ENCODE results near the gene IGFBP7.
"Not testable (repeated sequence)": the region's sequence is repeated elsewhere in the genome, so short reads cannot be mapped to it uniquely, and the experiment has no call there.

Gene IGFBP7

DNA sequence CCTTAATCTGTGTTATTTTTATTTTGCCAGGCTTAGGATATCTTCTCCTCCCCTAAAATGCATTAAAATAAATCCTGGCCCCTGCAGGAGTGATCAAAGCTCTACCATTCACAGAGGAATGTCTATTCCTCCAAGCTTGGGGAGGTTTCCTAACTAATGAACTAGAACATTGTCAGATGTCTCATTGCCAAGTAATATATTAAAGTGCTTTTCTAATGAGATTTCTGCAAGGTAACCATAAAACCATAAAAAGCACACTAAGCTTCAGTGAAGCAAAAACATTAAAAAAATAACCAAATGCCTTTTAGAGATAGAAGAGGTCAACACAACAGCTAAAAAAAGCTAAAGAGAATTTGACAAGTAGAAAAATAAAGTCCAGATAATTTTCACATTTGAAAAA is 34.8 kb downstream of the IGFBP7 start:
- no peak for DNase-seq (ENCODE audit: extremely low read depth in 1 of 2, low read depth in 1 of 2)

DNA sequence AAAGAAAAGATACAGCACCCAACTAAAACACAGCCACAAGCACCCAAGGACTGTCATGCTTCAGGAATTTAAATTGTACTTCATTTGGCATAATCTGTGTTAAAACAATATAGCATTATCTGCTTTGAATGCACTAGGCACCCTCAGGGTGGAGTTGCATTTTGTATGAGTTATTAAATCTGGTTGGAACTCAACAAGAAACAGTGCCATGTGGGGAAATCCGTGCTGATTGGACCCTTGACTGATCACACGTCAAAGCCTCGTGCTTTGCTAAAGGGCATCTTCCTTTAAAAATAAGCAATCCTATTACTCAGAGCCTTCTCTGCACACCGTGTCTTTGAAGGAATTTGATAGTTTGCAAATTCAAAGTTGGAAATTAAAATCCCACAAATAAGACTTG is 35.4 kb downstream of the IGFBP7 start:
- DNase-seq (ENCODE audit: extremely low read depth in 1 of 2, low read depth in 1 of 2), result no peak

DNA sequence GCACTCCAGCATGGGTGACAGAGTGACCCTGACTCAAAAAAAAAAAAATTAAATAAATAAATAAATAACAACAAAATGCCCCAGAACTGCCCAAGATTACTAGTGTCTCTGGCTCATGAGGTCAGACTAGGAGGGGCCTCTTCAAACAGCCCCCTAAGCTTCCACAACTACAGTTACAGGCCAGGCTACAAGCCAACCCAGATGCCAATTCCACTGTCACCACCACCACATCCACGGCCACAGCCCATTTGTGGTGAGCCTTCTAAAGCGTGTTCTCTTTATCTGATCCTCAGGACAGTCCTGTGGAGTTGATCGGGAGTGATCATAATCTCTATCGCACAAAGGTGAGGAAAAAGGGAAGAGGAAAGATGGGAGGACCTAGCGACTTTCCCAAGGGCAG is 36.6 kb downstream of the IGFBP7 start:
- DNase-seq (ENCODE audit: extremely low read depth in 1 of 2, low read depth in 1 of 2), result no peak

DNA sequence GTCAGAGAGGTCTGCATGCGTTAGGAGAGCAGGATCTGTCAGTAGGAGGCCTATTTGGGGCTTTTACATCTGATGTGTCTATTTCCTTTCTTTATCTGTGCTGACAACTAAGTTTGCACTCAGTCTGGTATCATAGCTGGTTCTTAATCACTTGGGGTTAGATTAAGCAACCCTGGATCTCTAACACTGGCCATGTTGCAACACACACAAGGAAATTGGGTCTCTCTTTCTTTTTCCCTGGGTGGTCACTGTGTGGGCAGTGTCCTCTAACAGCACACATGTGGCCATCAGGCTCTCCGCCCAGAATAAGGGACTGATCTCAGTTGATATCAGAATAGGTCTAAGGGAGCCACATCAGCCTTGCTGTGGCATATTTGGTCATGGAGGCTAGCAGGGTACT is 38.9 kb downstream of the IGFBP7 start:
- no peak for DNase-seq (ENCODE audit: extremely low read depth in 1 of 2, low read depth in 1 of 2)

DNA sequence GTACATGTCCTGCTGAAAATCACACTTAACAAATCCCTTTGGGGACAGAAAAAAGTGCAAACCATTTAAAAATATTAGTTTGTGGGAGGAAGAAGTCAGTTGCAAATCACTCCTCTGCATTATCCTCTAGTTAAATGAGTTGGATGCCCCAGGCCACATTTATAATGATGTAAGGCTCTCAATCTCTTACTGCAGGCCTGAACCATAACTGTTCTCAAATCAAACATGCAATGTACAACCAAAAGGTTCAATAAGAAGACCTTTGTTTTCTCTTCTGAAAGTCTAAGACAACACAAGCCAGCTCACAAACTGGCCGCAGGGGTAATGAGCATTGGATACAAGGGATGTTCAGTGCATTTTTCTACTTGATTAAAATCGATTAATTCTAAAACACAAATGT is 39.7 kb downstream of the IGFBP7 start:
- no peak for DNase-seq (ENCODE audit: extremely low read depth in 1 of 2, low read depth in 1 of 2)

DNA sequence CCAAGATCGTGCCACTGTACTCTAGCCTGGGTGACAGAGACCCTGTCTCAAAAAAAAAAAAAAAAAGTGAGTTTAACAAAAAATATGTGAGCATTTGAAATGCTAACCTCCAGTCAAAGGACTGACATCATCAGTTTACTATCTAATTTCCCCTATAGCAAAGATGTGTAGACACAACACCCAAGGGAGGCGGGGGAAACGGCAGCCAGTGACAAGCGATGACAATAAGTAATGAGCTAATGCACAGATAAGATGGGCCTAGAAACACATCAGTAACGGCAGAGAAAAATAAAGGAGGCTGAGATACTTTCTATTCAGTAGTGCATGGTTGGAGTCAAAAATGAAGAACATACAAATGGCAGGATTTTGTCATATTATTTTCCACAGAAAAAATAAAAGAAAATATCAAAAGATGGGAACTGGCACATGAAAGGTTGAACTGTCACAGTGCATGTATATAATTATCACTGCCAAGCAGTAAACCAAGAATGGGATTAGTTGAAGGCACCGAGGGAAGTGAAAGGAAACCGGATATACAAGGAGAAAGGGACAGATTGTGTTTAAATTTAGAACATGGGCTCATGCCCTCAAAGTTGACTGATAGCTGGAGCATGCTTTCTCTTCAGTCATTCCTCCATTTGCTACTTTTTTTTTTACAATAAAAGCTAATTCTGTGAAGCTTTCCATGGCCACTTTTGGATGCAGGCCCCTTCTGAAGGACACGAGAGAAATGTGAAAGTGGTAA is 41.8 kb downstream of the IGFBP7 start:
- no peak for DNase-seq (ENCODE audit: extremely low read depth in 1 of 2, low read depth in 1 of 2)

DNA sequence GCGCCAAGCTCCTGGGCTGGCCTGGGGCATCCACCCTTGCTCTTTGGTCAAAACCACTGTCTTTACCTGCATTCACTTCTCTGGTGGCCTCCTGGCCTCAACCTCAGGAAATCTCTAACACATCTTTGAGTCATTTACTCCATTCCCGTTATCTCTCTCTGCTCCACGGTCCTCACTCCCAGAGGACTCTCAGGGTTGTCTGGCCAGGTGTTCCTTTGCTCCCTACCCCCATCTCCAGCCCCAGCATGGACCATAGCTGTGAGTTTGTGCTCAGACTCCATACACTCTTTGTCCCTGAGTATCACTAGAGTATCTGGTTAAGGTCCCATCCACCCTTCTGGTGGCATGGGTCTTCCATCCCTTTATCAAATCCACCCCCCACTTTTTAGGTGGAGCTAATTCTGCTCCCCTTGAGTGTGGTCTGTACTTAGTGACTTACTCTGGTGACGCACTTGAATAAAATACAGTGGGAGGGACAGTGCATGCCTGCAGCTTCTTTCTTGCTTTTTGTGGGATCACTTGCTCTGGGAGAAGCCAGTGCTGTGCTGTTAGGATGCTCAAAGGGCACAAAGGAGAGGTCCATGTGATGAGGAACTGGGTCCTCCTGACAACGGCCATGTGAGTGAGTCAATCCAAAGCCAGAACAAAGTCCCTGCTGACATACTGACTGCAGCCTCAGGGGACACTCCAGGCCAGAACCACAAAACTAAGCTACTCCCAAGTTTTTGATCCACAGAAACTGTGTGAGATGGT is 44.3 kb downstream of the IGFBP7 start:
- DNase-seq (ENCODE audit: extremely low read depth in 1 of 2, low read depth in 1 of 2), result no peak

DNA sequence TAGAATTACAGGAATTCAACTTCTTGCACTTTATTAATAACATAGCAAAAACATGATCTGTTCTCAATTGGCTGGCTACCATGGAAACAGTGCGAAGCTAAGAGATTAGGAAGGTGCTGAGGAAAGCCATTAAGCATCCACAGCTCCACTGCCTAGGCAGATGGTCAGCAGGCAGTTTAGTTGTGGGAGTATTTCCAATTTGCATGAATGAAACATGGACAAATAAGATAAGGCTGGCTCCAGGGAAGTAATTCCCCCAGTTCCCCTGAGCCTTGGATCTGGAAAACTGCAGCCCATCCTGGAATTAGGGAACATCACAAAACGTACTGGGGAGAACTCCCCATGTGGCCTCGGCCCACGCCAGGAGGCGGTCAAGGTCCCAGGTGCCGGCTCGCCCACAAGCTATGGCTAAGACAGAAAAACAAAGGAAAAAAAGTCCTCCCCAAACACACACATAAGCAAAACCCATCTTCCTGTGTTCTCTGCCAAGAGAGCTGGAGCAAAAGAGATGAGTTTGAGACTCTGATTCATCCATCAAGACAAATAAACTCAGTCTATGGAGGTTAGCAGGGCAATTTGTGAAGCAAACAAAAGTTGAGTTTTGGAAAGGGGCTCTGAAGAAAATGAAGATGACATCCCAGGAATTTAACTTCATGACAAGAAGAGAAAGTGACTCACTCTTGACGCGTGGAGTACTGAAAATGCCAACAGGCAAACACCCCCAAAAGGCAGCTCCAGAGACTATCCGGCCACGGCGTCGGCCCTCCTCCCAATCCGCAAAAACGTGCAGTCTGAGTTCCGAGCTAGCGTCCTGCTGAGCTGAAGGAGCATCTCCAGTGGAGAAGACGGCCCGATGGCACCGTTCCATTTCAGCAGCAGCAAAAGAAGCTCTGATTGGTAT is 45.1 kb downstream of the IGFBP7 start:
- no peak for DNase-seq (ENCODE audit: extremely low read depth in 1 of 2, low read depth in 1 of 2)

DNA sequence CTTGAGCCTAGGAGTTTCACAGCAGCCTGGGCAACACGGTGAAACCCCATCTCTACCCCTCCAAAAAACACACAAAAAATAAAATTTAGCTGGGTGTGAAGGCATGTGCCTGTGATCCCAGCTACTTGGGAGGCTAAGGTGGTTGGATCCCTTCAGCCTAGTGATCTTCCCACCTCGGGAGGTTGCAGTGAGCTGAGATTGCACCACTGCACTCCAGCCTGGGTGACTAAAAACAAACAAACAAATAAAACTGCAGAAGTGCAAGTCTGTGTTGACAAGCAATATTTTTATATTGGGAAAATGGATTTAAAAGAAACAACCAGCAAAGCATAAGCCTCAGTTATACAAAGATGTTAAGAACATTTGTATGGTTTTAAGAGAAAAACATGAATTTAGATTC is 46.1 kb downstream of the IGFBP7 start:
- no peak for DNase-seq (ENCODE audit: extremely low read depth in 1 of 2, low read depth in 1 of 2)

DNA sequence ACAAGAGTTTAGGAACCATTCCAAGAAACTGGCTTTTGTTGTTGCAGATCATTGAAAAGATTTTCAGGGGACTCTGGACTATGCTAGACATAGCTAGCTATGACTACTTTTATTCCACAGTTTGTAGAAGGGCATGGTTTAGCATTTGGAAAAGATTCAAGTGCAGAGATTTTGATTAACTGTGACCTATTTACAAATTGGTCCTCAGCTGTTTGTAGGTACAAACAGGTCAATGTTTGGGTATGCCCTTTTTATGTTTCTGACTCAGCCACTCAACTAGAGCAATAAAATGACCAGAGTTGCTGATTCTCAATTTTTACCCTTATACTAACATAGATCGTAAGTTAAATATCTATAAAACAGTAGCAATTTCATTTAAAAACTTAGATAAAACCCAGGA is 46.7 kb downstream of the IGFBP7 start:
- DNase-seq (ENCODE audit: extremely low read depth in 1 of 2, low read depth in 1 of 2), result no peak

DNA sequence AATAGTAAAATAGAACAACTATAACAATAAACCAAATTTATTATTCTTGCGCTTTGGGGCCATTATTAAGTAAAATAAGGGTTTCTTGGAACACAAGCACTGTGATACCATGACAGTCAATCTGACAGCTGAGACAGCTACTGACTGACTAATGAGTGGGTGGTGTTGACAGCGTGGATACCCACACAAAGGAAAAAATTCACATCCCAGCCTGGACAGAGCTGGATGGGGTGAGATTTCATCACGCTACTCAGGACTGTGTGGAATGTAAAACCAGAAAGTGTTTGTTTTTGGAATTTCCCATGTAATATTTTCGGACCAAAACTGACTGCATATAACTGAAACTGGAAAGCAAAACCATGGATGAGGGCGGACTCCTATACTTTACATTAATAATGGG is 48.8 kb downstream of the IGFBP7 start:
- no peak for DNase-seq (ENCODE audit: extremely low read depth in 1 of 2, low read depth in 1 of 2)

DNA sequence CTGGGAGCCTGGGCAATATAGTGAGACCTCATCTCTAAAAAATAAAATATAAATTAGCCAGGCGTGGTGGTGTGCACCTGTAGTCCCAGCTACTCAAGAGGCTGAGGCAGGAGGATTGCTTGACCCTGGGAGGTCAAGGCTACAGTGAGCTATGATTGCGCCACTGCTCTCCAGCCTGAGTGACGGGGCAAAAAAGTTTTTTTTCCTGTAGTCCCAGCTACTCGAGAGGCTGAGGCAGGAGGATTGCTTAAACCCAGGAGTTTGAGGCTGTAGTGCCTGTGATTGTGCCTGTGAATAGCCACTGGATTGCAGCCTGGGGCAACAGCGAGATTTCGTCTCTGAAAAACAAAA is 49.5 kb downstream of the IGFBP7 start:
- not testable (repeated sequence) for DNase-seq (ENCODE audit: extremely low read depth in 1 of 2, low read depth in 1 of 2)

DNA sequence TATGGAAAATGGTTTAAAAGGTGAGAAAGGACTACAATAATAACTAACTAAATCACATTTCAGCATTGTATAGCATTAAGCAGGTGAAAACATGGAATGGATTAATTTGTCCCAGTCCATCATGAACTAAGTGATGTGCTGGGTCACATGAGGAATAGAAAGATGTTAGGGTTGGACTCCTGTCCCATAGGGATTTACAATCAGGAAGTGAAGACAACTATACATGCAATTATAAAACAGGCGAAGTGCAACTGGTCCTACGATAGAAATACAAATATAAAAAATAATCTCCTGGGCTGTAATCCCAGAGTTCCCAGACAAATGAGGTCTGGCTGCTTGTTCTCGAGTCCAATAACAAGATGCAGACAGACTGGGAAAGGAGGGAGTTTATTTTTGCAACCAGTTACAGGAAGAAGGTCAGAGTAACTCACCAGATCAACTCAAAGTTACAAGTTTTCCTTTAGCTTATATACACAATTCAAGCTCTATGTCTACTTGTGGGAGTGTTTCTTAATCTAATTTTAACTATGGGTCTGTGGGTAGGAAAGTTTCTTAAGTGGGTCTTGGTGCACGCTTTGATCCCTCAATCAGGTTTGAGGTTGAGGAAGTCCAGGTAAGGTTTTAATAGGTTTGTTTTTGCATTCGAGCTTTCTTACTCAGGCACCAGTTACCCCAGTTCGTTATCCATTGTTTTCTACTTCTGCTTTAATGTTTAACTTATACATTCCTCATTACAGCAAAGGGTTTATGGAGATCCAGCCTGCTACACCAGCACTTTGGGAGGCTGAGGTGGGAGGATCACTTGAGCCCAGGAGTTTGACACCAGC is 50.1 kb downstream of the IGFBP7 start:
- no peak for DNase-seq (ENCODE audit: extremely low read depth in 1 of 2, low read depth in 1 of 2)

DNA sequence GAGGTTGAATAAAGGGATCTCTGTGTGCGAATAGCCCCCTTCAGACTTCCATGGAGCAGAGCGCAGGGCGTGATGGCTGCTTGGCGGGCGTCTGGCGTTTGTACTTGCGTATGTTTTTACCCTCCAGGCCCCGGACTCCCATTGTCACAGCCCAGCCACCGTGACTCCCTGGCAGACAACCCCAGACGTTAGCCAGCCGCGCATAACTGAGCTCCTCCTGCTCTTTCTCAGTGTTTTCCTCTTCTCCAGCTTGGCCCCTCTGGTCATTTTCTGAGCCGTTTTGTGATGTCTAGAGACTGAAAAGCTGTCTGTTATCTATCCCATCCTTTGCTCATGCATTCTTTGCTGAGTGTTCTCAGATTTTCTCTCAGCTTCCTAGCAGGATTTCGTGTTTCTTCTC is 54.3 kb downstream of the IGFBP7 start:
- DNase-seq (ENCODE audit: extremely low read depth in 1 of 2, low read depth in 1 of 2), result no peak

DNA sequence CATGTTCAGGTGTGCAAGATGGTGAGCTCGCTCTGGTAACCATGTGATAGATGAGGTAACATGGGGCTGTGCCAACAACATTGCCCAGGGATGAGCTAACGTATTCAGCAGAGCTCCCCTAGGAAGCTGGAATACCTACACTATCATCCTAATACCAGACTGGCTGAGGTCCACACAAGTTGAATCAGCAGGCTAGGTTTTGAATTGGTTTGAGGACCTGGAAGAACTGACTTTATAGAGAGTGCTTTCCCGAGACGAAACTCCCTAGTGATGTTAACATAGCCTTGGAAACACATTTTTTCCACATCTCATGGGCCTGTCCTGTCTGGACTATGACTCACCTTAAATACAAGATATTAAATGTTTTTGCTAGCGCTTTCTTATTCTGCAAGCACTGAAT is 56.7 kb downstream of the IGFBP7 start:
- DNase-seq (ENCODE audit: extremely low read depth in 1 of 2, low read depth in 1 of 2), result no peak

DNA sequence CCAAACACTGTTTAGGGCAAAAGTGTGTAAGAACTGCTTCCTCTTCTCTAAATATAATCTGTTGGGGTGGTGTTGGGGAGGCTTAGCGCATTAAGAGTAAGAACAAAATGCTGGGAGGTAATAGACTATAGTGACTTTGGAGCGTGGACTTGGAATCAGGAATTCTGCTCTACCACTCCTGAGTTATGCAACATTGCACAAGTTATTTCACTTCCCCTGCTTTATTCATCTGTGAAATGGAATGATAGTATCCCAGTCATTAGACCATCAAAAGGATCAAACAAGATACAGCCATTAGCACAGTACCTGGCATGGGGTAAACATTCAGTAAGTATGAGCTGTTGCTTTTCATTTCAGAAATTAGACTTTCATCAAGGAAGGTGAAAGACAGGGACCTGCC is 58.7 kb downstream of the IGFBP7 start:
- DNase-seq (ENCODE audit: extremely low read depth in 1 of 2, low read depth in 1 of 2), result no peak

DNA sequence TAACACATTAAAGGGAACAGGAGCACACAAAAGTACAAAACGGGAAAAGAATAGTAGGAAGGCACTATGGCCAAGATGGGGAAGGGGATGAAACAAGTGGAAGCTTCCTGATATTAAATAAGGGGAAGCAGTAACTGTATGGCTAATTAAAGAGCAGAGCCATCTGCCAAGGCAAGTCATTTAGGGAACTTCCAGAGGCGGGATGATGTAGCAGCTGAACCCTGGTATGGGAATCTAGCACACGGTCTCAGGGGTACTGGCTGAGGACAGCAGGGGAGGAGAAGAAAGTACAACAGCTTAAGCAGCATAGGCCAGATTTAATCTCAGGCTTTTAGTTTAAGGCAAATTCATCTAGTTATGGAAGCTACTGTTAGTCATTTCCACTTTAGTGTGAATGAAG is 59.1 kb downstream of the IGFBP7 start:
- no peak for DNase-seq (ENCODE audit: extremely low read depth in 1 of 2, low read depth in 1 of 2)

DNA sequence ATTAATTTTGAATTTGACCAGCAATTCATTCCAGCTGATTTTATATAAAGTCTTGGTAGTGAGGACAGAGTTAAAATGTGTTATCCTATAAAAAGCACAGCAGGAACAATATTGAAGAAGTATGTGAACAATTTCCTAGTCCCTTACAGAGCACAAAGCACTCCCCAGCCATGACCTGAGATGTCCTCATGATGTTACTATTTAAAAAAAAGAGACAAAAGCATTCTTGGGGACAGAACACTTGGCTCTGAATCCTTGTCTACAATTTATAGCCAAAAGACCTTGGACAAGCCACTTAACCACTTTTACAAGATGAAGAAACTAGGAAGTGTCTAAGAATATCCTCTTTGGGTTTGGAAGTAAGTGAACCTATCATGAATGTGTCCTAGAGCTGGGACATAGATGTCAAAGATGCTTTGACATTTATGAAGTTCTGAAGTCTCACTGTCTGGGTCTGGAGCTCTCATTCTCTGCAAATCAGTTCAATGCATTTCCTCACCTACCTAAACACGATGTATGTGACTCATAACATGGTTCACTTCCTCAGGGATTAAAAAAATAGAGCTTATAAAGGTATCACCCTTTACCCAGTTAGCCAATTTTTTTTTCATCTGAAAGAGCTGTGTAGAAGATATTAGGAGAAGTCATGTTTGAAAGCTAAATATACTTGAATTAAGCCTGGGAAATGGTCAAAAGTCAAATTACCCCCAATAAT is 61.4 kb downstream of the IGFBP7 start:
- no peak for DNase-seq (ENCODE audit: extremely low read depth in 1 of 2, low read depth in 1 of 2)

DNA sequence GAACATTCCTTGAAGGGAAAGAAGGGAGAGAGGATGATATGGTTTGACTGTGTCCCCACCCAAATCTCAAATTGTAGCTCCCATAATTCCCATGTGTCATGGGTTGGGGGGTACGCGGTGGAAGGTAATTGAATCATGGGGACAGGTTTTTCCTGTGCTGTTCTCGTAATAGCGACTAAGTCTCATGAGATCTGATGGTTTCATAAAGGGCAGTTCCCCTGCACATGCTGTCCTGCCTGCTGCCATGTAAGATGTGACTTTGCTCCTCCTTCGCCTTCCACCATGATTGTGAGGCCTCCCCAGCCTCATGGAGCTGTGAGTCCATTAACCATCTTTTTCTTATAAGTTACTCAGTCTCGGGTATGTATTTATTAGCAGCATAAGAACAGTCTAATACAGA is 63.1 kb downstream of the IGFBP7 start:
- not testable (repeated sequence) for DNase-seq (ENCODE audit: extremely low read depth in 1 of 2, low read depth in 1 of 2)

DNA sequence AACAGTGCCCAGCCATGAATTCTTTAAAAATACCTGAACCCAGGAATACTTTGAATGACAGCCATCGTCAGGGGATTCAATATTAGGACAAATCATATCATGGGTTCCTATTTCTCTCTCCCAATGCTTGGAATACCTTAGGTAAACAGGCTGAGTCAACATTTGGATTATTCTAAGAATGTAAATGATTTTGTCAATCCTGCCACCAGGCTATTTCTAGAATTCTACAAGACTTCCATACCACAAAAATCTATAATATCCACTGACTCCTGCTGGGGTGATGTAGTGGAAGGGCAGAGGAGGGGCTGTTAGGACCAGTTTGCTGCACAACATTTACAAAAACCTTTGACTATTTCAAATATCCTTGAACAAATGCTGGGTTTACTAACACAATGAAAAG is 65.2 kb downstream of the IGFBP7 start:
- DNase-seq (ENCODE audit: extremely low read depth in 1 of 2, low read depth in 1 of 2), result no peak
